Transverse colon (tissue), 4 donors: Measurements from ENCODE around the gene OCEL1. TPM values are rescaled to one million over a fixed set of nuclear protein-coding genes. Genes with fewer than 3 reads are reported as not detected.

Experiments used
- DNase-seq: peaks from one replicate; pipeline ENCODE4 v3.0.0-alpha.2; 2019
- H3K27ac ChIP-seq, 4 donors: fragments of 200-600 bp; sonication (generic); 2 replicates each; pipeline ENCODE4 v1.5.1; 2016 to 2018; ENCODE audit warnings: inconsistent platforms in 4 of 4
- H3K27me3 ChIP-seq: fragments of 200-600 bp; sonication (generic); 2 replicates; pipeline ENCODE4 v1.5.1; 2017; ENCODE audit warnings: inconsistent platforms
- H3K36me3 ChIP-seq, 4 donors: fragments of 200-600 bp; sonication (generic); 2 replicates each; pipeline ENCODE4 v1.5.1; 2017 to 2019; ENCODE audit warnings: inconsistent platforms in 4 of 4
- H3K4me1 ChIP-seq, 4 donors: fragments of 200-600 bp; sonication (generic); 2 replicates each; pipeline ENCODE4 v1.5.1; 2017 to 2020; ENCODE audit warnings: inconsistent platforms in 4 of 4
- H3K4me3 ChIP-seq, 4 donors: fragments of 200-600 bp; sonication (generic); 1 replicate in 1 of 4; 2 replicates in 3 of 4; pipeline versions ENCODE4 v1.5.1 to v1.6.1; 2017 to 2019; ENCODE audit warnings: inconsistent platforms in 4 of 4
- H3K9me3 ChIP-seq, 2 donors: fragments of 200-600 bp; sonication (generic); 2 replicates each; pipeline ENCODE4 v1.5.1; 2017 to 2019; ENCODE audit warnings: inconsistent platforms in 2 of 2
- EP300 ChIP-seq: sonication (generic); formaldehyde crosslinking; IDR thresholded peaks from one replicate; pipeline ENCODE4 v1.6.1; 2017; ENCODE audit warnings: antibody characterized with exemption, low read depth
- POLR2A ChIP-seq: fragments of 450-650 bp; IDR thresholded peaks from one replicate; pipeline ENCODE4 v1.6.1; 2016; ENCODE audit warnings: antibody characterized with exemption, mild to moderate bottlenecking, moderate library complexity
- POLR2AphosphoS5 ChIP-seq, 3 donors: sonication (generic); formaldehyde crosslinking; IDR thresholded peaks; one replicate each; pipeline ENCODE4 v1.6.1; 2016; ENCODE audit warnings: antibody characterized with exemption in 3 of 3
- WGBS, 2 donors: methylation state at CpG; one replicate each; pipeline ENCODE4 v1.1.5; 2018; ENCODE audit warnings: low coverage in 1 of 2; 5-methylcytosine and 5-hydroxymethylcytosine counted together
- in situ Hi-C, 4 donors: fragments of 200-750 bp; cut with MboI; loops; one replicate each; pipeline versions ENCODE4 v1.15.0 to v1.15.1; 2017; ENCODE audit warnings: low sequenced_read_pairs in 3 of 4, low pct_ligation_motif_present in 1 of 4, low pct_unique_long_range_greater_than_20kb in 1 of 4
- intact Hi-C: fragments of 100-400 bp; cut with DNase I; formaldehyde crosslinking; loops from one replicate; pipeline ENCODE4 v1.15.1; 2023; ENCODE audit warnings: low total_unique reads
- total RNA-seq, 4 donors: library from RNA; depleted of rRNA; stranded (reverse); fragments of >200 nt; gene quantifications; one replicate each; pipeline ENCODE4 v1.1.0, GENCODE V29; 2016
- TF ChIP-seq, protein P1 (sequence below), 5 experiments: fragments of 200-600 bp in 3 of 5; fragments of 450-650 bp in 2 of 5; sonication (generic) in 3 of 5; IDR thresholded peaks; 1 replicate in 2 of 5; 2 replicates in 3 of 5; pipeline ENCODE4 v1.5.1; 2016 to 2017; ENCODE audit warnings: antibody characterized with exemption in 5 of 5, inconsistent platforms in 3 of 5, mild to moderate bottlenecking in 2 of 5, moderate library complexity in 1 of 5

OCEL1 gene
- total RNA-seq, 4 donors from 2014 or later, result 4.8 to 42.6 (median 29.9) TPM

DNA sequence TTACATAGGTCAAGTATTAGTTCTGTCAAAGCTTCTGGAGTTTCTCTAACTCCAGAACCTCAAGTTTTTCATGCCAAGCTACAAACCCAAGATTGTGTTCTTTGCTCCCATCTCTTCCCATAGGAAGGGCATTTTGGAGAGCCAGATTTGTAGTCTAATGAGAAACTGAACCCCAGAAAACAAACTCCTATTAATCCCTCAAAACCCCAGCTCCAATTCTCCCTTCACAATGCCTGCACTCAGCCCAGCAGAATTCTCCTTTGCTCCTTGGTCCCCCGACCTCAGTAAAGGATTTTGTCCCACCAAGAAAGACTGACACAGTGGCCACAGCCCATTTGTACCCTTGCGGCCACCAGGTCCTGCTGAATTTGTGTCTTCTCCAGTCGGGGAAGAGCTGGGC is 30.1 kb downstream of the OCEL1 start:
- in situ Hi-C loops, result no loop called here
- H3K27ac ChIP-seq, result no peak overlapping the region
- 70% methylated on average over 3 of the region's 3 CpGs; no CpG with 5 or more reads in 1 of the 2 donors for whole genome bisulfite sequencing, 2 donors
- TF ChIP-seq POLR2AphosphoS5 (IDR thresholded peaks at IDR 0.05) (no peak), EP300 (no peak), POLR2A (no peak)
- TF ChIP-seq, protein P1, sequence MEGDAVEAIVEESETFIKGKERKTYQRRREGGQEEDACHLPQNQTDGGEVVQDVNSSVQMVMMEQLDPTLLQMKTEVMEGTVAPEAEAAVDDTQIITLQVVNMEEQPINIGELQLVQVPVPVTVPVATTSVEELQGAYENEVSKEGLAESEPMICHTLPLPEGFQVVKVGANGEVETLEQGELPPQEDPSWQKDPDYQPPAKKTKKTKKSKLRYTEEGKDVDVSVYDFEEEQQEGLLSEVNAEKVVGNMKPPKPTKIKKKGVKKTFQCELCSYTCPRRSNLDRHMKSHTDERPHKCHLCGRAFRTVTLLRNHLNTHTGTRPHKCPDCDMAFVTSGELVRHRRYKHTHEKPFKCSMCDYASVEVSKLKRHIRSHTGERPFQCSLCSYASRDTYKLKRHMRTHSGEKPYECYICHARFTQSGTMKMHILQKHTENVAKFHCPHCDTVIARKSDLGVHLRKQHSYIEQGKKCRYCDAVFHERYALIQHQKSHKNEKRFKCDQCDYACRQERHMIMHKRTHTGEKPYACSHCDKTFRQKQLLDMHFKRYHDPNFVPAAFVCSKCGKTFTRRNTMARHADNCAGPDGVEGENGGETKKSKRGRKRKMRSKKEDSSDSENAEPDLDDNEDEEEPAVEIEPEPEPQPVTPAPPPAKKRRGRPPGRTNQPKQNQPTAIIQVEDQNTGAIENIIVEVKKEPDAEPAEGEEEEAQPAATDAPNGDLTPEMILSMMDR (IDR thresholded peaks at IDR 0.05), result no peak
- no peak for DNase-seq
- no peaks in the 10 kb centered on the region for H3K27me3 ChIP-seq
- no peaks in the 10 kb centered on the region for H3K36me3 ChIP-seq
- no peak overlapping the region for H3K4me3 ChIP-seq
- no peaks in the 10 kb centered on the region for H3K9me3 ChIP-seq
- no peaks in the 10 kb centered on the region for H3K4me1 ChIP-seq
- intact Hi-C loops, result no loop called here

DNA sequence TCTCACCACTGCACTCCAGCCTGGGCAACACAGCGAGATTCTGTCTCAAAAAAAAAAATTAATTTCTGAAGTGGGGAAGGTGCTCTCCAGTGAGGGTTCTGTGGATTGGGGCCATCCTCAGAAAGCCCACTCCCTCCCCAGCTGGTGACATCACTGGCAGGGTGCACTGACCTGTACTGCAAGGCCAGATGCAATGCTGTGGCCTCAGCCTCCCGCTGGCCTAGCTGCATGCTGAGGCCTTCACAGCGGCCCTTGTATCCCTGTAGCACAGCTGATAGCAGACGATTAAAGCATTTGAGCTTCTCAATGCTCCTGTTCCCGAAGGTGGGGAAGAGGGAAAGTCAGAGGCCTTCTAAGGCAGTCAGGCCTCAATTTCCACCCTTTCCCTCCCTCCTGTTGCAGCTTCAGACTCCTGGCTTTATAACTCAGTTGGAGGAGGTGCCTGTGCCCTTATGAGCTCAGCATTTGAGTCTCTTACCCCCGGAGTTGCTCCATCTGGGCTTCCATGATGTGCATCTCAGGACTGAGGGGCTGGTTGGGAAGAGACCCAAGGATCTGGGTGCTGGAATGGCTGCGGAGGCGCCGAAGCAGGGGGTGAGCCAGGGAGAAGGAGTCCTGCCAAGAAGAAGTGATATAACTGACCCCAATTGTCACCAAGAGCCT is 33.2 kb downstream of the OCEL1 start:
- Histone ChIP-seq H3K4me1 (no peaks in the 10 kb centered on the region), H3K9me3 (no peaks in the 10 kb centered on the region), H3K36me3 (no peaks in the 10 kb centered on the region), H3K27ac (no peak overlapping the region), H3K4me3 (no peak overlapping the region), H3K27me3 (no peaks in the 10 kb centered on the region)
- intact Hi-C loops, result no loop called here
- WGBS, 2 donors, result 93% methylated on average over 9 of the region's 9 CpGs; no CpG with 5 or more reads in 1 of the 2 donors
- TF ChIP-seq POLR2AphosphoS5 (IDR thresholded peaks at IDR 0.05) (no peak), POLR2A (no peak), EP300 (no peak)
- TF ChIP-seq, protein P1 (IDR thresholded peaks at IDR 0.05), result no peak
- no peak for DNase-seq
- in situ Hi-C loops, result no loop called here

DNA sequence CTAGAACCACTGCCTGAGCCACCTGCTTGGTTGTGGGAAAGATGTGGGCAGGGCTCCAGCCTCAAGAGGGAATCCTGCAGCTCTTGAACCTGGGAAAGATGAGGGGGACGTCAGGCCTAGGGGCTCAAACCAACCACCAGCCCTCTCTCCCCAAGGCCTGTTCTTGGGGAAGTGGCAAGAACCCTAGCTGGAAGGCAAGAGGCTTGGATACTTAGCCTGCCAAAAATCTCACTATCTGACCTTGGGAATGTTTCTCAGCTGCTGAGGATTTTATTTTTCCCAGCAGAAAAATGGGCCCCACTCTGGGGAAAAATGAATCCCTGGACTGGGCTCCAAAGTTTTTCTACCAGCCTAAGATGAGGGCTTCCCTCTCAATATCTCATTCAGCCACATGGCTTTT is 33.9 kb downstream of the OCEL1 start:
- intact Hi-C loops, result no loop called here
- no peaks in the 10 kb centered on the region for H3K9me3 ChIP-seq
- H3K4me3 ChIP-seq, result no peak overlapping the region
- no peaks in the 10 kb centered on the region for H3K27me3 ChIP-seq
- TF ChIP-seq EP300 (no peak), POLR2A (no peak)
- TF ChIP-seq, protein P1 (IDR thresholded peaks at IDR 0.05), result no peak
- H3K27ac ChIP-seq, result no peak overlapping the region
- in situ Hi-C loops, result no loop called here
- no peaks in the 10 kb centered on the region for H3K4me1 ChIP-seq
- H3K36me3 ChIP-seq, result no peaks in the 10 kb centered on the region
- WGBS, 2 donors, result 75% methylated on average over 1 of the region's 1 CpG; no CpG with 5 or more reads in 1 of the 2 donors
- DNase-seq, result no peak

DNA sequence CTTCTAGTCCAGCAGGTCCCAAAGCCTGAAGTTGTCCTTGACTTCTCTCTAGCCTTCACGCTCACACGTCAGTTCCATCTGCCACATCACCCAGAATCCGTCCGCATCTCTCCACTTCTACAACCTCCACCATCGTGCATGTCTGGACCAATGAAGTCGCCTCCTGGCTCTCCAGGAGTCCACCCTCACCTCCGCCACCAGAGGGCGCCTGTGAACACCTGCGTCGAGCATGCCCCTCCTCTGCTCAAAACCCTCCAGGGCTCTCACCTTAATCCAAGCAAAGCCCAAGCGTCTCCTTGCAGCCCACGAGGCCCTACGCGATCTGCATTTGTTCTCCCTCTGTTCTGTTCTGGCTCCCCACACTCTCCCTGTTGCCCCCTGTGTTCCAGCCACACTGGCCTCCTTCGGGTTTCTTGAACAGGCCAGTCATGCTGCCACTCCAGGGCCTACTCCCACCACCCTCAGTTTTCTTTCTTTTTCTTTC is 34.9 kb downstream of the OCEL1 start:
- Histone ChIP-seq H3K27me3 (no peaks in the 10 kb centered on the region), H3K27ac (no peak overlapping the region), H3K9me3 (no peaks in the 10 kb centered on the region), H3K4me1 (no peaks in the 10 kb centered on the region), H3K4me3 (no peak overlapping the region), H3K36me3 (no peaks in the 10 kb centered on the region)
- TF ChIP-seq EP300 (no peak), POLR2A (no peak), POLR2AphosphoS5 (IDR thresholded peaks at IDR 0.05) (no peak)
- TF ChIP-seq, protein P1 (IDR thresholded peaks at IDR 0.05), result peak; percentile 89 to 94 (median 92)
- WGBS, 2 donors, result 11 to 20% methylated on average over 4 to 15 of the region's 15 CpGs
- DNase-seq, result peak; percentile 91
- intact Hi-C loops, result no loop called here
- in situ Hi-C loops, result no loop called here
